SU-DHL-6 (cell line): ENCODE results near the gene TMEM231.
"Not testable (repeated sequence)": the region's sequence is repeated elsewhere in the genome, so short reads cannot be mapped to it uniquely, and the experiment has no call there.

Experiments used
- H2AFZ ChIP-seq: fragments of 200-600 bp; sonication (generic); 2 replicates; pipeline ENCODE4 v1.6.1; 2014; ENCODE audit warnings: low read depth, mild to moderate bottlenecking, moderate library complexity, mixed read lengths, antibody characterized with exemption, low read length; ENCODE audit not compliant: severe bottlenecking
- H3F3A ChIP-seq: fragments of 200-600 bp; shearing (Covaris generic); 2 replicates; pipeline ENCODE4 v1.6.0; 2016; ENCODE audit warnings: antibody characterized with exemption, mild to moderate bottlenecking; ENCODE audit not compliant: insufficient read depth
- H3K27ac ChIP-seq: fragments of 200-600 bp; sonication (generic); 2 replicates; pipeline ENCODE4 v1.5.1; 2016; ENCODE audit warnings: low read depth, mild to moderate bottlenecking, low read length, moderate library complexity, mixed read lengths
- H3K27me3 ChIP-seq: fragments of 200-600 bp; sonication (generic), shearing (Covaris generic); 2 replicates; pipeline ENCODE4 v1.6.0; 2014; ENCODE audit warnings: mild to moderate bottlenecking, low read length
- H3K36me3 ChIP-seq: fragments of 200-600 bp; sonication (generic); 2 replicates; pipeline ENCODE4 v1.6.1; 2014; ENCODE audit warnings: mild to moderate bottlenecking, low read length, mixed read lengths
- H3K4me2 ChIP-seq: fragments of 300-600, 200-600 bp; shearing (Covaris generic), sonication (generic); 2 replicates; pipeline ENCODE4 v1.6.0; 2014; ENCODE audit warnings: low read length, low read depth, mild to moderate bottlenecking; ENCODE audit not compliant: poor library complexity, severe bottlenecking
- H3K4me3 ChIP-seq: fragments of 200-600 bp; sonication (generic); 2 replicates; pipeline ENCODE4 v1.5.1; 2014; ENCODE audit warnings: antibody characterized with exemption, low read length, mild to moderate bottlenecking, mixed read lengths; ENCODE audit not compliant: insufficient read depth, poor library complexity, severe bottlenecking
- H3K79me2 ChIP-seq: fragments of 200-600 bp; sonication (generic); 2 replicates; pipeline ENCODE4 v1.6.1; 2014; ENCODE audit warnings: mild to moderate bottlenecking, low read length, moderate library complexity; ENCODE audit not compliant: insufficient read depth
- H3K9ac ChIP-seq: fragments of 200-600 bp; sonication (generic); 2 replicates; pipeline ENCODE4 v1.7.0; 2014; ENCODE audit warnings: mild to moderate bottlenecking, low read length
- H3K9me2 ChIP-seq: fragments of 200-600 bp; sonication (generic); replicated peaks from 2 replicates; pipeline ENCODE4 v1.6.1; 2014; ENCODE audit warnings: low read length; ENCODE audit not compliant: insufficient read depth
- H3K9me3 ChIP-seq: fragments of 200-600 bp; sonication (generic); 2 replicates; pipeline ENCODE4 v1.6.1; 2014; ENCODE audit warnings: low read length, mixed read lengths; ENCODE audit not compliant: insufficient read depth
- H4K20me1 ChIP-seq: fragments of 200-600 bp; sonication (generic); 2 replicates; pipeline ENCODE4 v1.6.1; 2014; ENCODE audit warnings: low read depth, mild to moderate bottlenecking, antibody characterized with exemption, low read length, moderate library complexity, mixed read lengths
- CTCF ChIP-seq: fragments of 200-600 bp; sonication (generic); IDR thresholded peaks from one replicate; pipeline ENCODE4 v1.5.1; 2017; ENCODE audit warnings: antibody characterized with exemption, mild to moderate bottlenecking, low read length, moderate library complexity; ENCODE audit not compliant: insufficient read depth, poor library complexity, severe bottlenecking
- EZH2phosphoT487 ChIP-seq: fragments of 200-600 bp; sonication (generic), shearing (Covaris generic); conservative IDR thresholded peaks from 2 replicates; pipeline ENCODE4 v1.6.1; 2018; ENCODE audit warnings: mild to moderate bottlenecking, antibody characterized with exemption, low read length, moderate library complexity, mixed read lengths

Gene TMEM231

GRCh38 chr16:75556431-75556950, 439 bp upstream of the TMEM231 start:
- Histone ChIP-seq H3F3A (0 out of 2 replicates have a peak, but pooled peaks cover 6% of the 10 kb centered on the region), H3K9ac (peak overlapping the region; percentile 53), H3K9me2 (no peaks in the 10 kb centered on the region), H3K9me3 (no peaks in the 10 kb centered on the region), H3K36me3 (no peaks in the 10 kb centered on the region), H3K27ac (no peak overlapping the region), H3K4me3 (no peak overlapping the region), H3K27me3 (0 out of 2 replicates have a peak, but pooled peaks cover 4% of the 10 kb centered on the region), H2AFZ (peak overlapping the region; percentile 87), H4K20me1 (no peaks in the 10 kb centered on the region), H3K4me2 (peak overlapping the region; percentile 74), H3K79me2 (no peaks in the 10 kb centered on the region)
- TF ChIP-seq CTCF: no peak
- TF ChIP-seq EZH2phosphoT487: no peak

- H3K4me3 ChIP-seq: peak overlapping the region; percentile 55
- no peaks in the 10 kb centered on the region for H3K9me2 ChIP-seq
- H3K4me2 ChIP-seq: peak overlapping the region; percentile 74
- TF ChIP-seq EZH2phosphoT487 (no peak), CTCF (no peak)
- H3K27ac ChIP-seq: 0 out of 2 replicates have a peak overlapping the region, but pooled peaks have one; percentile 17
- peak overlapping the region; percentile 53 for H3K9ac ChIP-seq
- H2AFZ ChIP-seq: peak overlapping the region; percentile 87
- no peaks in the 10 kb centered on the region for H3K79me2 ChIP-seq
- no peaks in the 10 kb centered on the region for H3K9me3 ChIP-seq
- H3K36me3 ChIP-seq: no peaks in the 10 kb centered on the region
- H3K27me3 ChIP-seq: 0 out of 2 replicates have a peak, but pooled peaks cover 4% of the 10 kb centered on the region
- 0 out of 2 replicates have a peak, but pooled peaks cover 6% of the 10 kb centered on the region for H3F3A ChIP-seq
- no peaks in the 10 kb centered on the region for H4K20me1 ChIP-seq
Observed at GRCh38 chr16:75555213-75555706, 792 bp downstream of the TMEM231 start.

GRCh38 chr16:75552951-75553350, 3.1 kb downstream of the TMEM231 start:
- no peak for TF ChIP-seq EZH2phosphoT487
- H3F3A ChIP-seq: 0 out of 2 replicates have a peak, but pooled peaks cover 6% of the 10 kb centered on the region
- no peak overlapping the region for H3K27ac ChIP-seq
- H3K27me3 ChIP-seq: 0 out of 2 replicates have a peak, but pooled peaks cover 4% of the 10 kb centered on the region
- no peak overlapping the region for H3K4me2 ChIP-seq
- H3K9me3 ChIP-seq: no peaks in the 10 kb centered on the region
- no peak overlapping the region for H3K9ac ChIP-seq
- H3K4me3 ChIP-seq: no peak overlapping the region
- H3K79me2 ChIP-seq: no peaks in the 10 kb centered on the region
- H3K36me3 ChIP-seq: no peaks in the 10 kb centered on the region
- H4K20me1 ChIP-seq: no peaks in the 10 kb centered on the region
- H3K9me2 ChIP-seq: no peaks in the 10 kb centered on the region
- H2AFZ ChIP-seq: no peak overlapping the region

GRCh38 chr16:75550211-75550662, 5.8 kb downstream of the TMEM231 start:
- Histone ChIP-seq H3K27ac (no peak overlapping the region), H3K4me2 (no peak overlapping the region), H3K36me3 (no peaks in the 10 kb centered on the region)

GRCh38 chr16:75548456-75548855, 7.6 kb downstream of the TMEM231 start:
- not testable (repeated sequence) for H3F3A ChIP-seq, H3K27me3 ChIP-seq, H3K4me3 ChIP-seq, H4K20me1 ChIP-seq, H3K9me2 ChIP-seq, H3K9ac ChIP-seq, H3K27ac ChIP-seq, H2AFZ ChIP-seq, H3K79me2 ChIP-seq, H3K4me2 ChIP-seq, H3K36me3 ChIP-seq, H3K9me3 ChIP-seq

More at GRCh38 chr16:75550211-75550662, 5.8 kb downstream of the TMEM231 start:
- Histone ChIP-seq H3K9me3 (no peaks in the 10 kb centered on the region), H3K79me2 (no peaks in the 10 kb centered on the region), H4K20me1 (no peaks in the 10 kb centered on the region), H3K4me3 (no peak overlapping the region), H3F3A (0 out of 2 replicates have a peak, but pooled peaks cover 6% of the 10 kb centered on the region), H2AFZ (no peak overlapping the region), H3K27me3 (0 out of 2 replicates have a peak, but pooled peaks cover 4% of the 10 kb centered on the region), H3K9me2 (no peaks in the 10 kb centered on the region), H3K9ac (no peak overlapping the region)
- TF ChIP-seq EZH2phosphoT487 (no peak), CTCF (no peak)
